Measurements from ENCODE around the gene SLCO4A1.
"Not testable (repeated sequence)": the region's sequence is repeated elsewhere in the genome, so short reads cannot be mapped to it uniquely, and the experiment has no call there.

Gene SLCO4A1

GRCh38 chr20:62623488-62624324, 18.6 kb upstream of the SLCO4A1 start:
- DNase-seq, result peak; percentile 79

DNA sequence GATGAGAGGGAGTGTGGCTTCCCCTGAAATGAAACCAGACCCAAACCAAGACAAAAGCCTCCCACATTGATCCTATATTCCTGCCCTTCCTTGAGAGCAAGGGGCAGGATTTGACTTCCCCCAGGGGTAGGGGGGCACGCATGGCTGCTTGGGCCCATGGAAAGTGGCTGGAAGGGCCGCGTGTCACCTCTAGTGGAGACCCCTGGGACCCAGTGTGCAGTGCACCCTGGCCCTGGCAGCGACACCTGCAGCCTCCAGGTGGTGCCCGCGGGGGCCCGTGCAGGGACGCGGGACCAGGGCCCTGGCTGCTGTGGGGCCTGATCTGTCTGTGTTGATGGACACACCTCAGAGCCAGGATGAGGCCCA, 18.0 kb upstream of the SLCO4A1 start:
- no peak for DNase-seq

- no peak for DNase-seq
These were observed 17.4 kb upstream of the SLCO4A1 start for GRCh38 chr20:62624719-62625453.

DNA sequence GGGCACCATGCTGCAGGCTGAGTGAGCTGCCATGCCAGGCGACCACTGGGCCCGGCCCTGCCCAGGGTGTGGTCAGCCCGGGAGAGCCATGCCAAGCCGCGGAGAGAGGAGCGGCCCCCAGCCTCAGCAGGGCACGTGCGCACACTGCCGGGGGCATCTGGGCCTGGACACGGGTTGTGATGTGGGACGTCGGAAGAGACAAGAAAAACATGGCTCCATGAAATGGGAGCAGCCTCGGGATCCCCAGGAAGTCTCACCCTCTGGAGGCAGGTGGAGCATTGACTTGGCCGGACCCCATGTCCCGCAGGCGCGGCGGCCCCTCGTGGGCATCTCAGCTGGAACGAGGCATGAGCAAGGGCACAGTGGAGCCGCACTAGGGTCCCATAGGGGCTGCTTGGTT, 16.8 kb upstream of the SLCO4A1 start:
- DNase-seq, result no peak

- no peak for DNase-seq
These were observed 16.3 kb upstream of the SLCO4A1 start for GRCh38 chr20:62625921-62626547.

- not testable (repeated sequence) for DNase-seq
These were observed 14.9 kb upstream of the SLCO4A1 start for GRCh38 chr20:62627425-62627824.

GRCh38 chr20:62627901-62628612, 14.2 kb upstream of the SLCO4A1 start:
- DNase-seq, result no peak

GRCh38 chr20:62628691-62629090, 13.6 kb upstream of the SLCO4A1 start:
- no peak for DNase-seq

GRCh38 chr20:62629864-62630470, 12.3 kb upstream of the SLCO4A1 start:
- no peak for DNase-seq

DNA sequence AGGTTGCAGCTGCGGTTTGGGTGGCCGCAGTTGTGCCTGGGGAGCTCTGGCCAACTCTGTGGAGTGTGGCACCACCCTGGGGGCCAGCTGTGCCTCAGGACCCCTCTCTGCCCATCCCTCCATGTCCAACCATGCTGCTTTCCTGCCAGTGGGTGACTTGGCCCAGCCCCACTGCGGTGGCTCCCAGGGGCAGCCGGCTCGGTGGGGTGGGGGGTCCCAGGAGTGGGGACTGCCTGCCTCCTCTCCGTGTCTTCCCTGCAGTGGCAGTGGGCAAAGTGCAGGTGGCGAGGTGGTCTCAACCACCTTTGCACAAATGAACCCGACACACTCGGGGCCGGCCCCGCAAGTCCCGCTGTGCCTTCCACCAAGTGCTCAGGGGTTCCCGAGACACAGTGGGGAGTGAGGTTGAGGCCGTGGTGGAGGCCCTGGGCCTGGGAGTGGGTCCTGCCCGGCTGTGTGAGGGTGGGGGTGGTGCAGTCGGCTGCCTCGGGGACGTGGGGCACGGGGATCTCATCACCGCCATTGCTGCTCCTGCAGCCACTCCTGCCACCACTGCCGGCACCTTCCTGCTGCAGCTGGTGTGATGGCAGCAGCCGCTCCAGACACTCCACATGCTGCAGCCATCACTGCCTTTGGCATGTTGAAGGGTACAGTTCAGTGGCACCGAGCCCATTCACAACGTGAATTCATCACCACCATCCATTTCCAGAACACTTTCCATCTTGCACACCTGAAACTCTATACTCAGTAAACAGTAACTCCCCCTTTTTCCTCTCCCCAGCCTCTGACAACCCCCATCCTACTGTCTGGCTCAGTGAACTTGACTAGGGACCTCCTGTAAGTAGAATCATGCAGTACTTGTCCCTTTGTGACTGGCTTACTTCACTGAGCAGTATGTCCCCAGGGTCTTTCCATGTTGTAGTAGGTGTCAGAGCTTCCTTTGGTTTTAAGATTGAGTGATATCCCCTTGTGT, 10.7 kb upstream of the SLCO4A1 start:
- no peak for DNase-seq

DNA sequence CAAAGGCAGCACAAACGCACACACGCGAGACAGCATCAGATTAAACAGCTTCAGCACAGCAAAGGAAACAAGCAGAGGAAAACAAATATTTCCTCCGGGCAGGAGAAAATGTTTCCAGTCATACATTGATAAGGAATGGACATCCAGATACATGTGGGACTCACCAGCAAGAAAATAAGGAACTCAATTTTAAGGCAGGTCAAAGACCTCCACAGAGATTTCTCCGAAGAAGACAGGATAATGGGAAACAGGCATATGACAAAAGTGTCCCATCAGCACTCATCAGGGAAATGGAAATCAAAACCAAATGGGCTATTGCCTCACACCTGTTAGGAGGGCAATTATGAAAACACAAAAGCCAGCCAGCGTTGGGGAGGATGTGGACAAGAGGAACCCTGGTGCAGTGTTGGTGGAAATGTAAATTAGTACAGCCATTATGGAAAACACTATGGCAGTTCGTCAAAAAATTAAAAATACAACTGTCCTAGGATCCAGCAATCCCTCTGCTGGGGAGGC, 9.7 kb upstream of the SLCO4A1 start:
- no peak for DNase-seq

GRCh38 chr20:62633598-62634329, 8.5 kb upstream of the SLCO4A1 start:
- no peak for DNase-seq

GRCh38 chr20:62634330-62634967, 7.9 kb upstream of the SLCO4A1 start:
- no peak for DNase-seq

DNA sequence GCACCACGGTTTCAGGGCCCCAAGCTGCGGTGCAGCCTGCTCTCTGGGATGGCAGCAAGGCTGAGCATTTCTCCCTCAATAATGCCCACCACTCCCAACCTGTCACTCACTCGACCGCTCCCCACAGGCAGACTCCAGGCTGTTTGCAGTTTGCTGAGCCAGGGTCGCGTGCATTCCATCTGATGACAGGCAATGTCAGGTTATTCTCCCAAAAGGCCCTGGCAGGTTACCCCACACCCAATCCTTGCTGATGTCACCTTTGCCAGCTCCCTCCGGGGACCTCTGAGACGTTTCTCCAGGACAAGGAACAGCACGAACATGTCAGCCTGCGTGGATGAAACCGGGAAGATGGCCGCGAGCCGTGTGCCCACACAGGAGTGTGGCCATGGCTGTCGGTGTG, 7.1 kb upstream of the SLCO4A1 start:
- DNase-seq, result no peak

GRCh38 chr20:62635852-62636251, 6.5 kb upstream of the SLCO4A1 start:
- DNase-seq, result no peak

- no peak for DNase-seq
These were observed 5.9 kb upstream of the SLCO4A1 start for GRCh38 chr20:62636446-62636845.

GRCh38 chr20:62637110-62637509, 5.2 kb upstream of the SLCO4A1 start:
- no peak for DNase-seq

DNA sequence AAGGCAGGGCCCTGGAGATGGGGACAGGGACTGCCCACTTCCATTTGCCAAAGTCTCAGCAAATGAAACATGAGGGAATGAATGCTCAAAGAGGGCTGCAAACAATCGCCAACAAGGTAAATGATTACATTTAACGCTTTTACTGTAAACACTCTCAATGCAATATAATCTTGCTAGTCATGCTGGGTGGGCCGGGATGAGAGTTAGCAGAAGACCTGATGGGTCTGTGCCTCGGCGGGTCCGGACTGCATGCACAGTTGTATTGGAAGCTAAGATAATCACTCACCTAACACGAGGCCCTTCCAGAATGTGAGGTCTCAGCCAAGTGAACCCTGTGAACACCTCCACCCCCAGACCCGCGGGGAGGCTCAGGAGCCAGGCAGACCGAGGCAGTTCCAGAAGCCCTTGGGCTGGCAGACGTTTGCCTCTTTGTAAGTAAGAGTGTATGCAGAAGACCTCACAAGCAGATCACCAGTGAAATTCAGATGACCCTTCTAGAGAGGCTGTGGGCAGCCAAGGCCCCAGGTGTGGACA, 4.7 kb upstream of the SLCO4A1 start:
- no peak for DNase-seq

DNA sequence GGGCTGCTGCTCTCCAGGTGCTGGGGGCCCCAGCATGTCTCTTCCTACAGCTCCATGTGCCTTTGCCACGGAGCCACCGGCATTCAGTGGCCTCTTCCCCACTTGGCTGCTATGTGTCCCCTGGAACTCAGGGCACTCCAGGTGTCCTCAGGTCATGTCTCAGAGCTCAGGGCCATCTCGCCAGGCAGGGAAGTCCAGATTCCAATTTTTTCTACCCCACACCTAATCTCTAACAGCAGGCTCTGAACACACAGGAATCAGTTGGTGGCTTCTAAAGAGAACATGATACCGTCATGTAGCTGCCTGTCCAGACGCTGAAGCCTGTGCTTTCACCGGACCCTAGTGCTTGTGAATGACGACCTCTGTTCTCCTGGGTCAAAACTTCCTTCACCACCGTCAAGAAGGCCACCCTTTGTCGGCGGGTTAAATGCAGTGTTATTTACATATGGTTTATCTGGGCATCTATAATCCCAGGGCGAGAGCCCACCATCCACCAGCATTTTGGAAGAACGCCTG, 4.2 kb upstream of the SLCO4A1 start:
- DNase-seq, result no peak

All from stimulated activated CD4-positive, alpha-beta T cell treated with anti-CD3 and anti-CD28 coated beads, Interleukin-12 subunit alpha, Interleukin-12 subunit beta, amount 100 ng/mL, for 4 hours (primary cell).